G401.6 (cell line): ENCODE results near the gene C19orf12.

Source experiments
- FAIRE-seq: peaks from 2 replicates; lab custom pipeline; 2012; peaks lifted over from hg19 to GRCh38; lab: Jason Lieb, UNC

The C19orf12 gene

GRCh38 chr19:29662278-29662603 lies 52.8 kb downstream of the C19orf12 start:
- no peak for FAIRE-seq

- no peak for FAIRE-seq
Observed at GRCh38 chr19:29660835-29661234, 54.2 kb downstream of the C19orf12 start.

- FAIRE-seq = no peak
Observed at GRCh38 chr19:29658221-29658991, 56.7 kb downstream of the C19orf12 start.

- FAIRE-seq = no peak
Observed at GRCh38 chr19:29655648-29656335, 59.3 kb downstream of the C19orf12 start.

GRCh38 chr19:29653398-29653797 lies 61.7 kb downstream of the C19orf12 start:
- peak; percentile 17 for FAIRE-seq

GRCh38 chr19:29651622-29652394 lies 63.3 kb downstream of the C19orf12 start:
- no peak for FAIRE-seq

GRCh38 chr19:29650772-29651387 lies 64.2 kb downstream of the C19orf12 start:
- no peak for FAIRE-seq
